ENCODE data around the gene QSOX2. TPM values are rescaled to one million over a fixed set of nuclear protein-coding genes. Genes with fewer than 3 reads are reported as not detected.

Gene QSOX2
- total RNA-seq, 1 experiment from 2014 or later, result 9.9 TPM

DNA sequence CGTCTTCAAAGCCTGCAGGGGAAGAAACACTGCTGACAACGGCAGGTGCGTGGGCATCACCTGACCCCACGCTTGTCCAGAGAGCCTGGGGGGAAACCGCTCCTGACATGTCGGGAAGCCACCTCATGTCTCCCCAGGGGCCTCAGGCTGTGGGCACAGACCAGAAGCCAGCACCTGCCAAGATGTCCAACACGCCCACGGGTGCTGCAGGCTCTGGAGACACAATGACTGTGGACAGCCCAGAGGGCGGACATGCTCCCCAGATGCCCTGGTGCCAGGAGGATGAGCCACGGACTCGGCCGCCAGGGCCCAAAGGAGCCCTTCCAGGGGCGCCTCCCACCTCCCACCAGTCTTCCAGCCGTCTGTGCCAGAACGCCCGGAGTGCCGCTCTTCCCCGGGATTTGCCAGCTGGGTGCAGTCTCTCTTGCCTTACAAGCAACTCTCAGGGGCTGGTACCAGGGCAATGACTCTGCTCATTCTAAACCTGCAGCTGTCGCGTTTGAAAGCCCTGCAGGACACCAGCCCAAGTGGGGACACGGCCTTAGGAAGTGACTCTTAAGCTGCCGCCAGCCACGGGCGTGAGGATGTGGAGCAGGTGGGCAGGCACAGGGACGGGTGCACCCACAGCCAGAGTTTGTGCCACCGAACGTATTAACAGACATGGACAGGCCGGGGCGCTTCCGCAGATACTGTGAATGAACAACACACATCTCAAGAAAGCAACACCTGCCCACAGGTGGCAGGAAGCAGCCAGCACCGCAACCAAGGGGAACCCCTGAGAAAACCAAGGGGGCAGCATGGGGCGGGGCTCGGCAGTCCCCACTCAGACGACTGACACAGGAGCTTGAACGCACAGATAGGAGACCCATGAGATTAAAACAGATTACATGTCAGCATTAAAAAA lies 33.9 kb downstream of the QSOX2 start:
- H3K27me3 ChIP-seq (ENCODE audit: low read length), result no peaks in the 10 kb centered on the region
- no peaks in the 10 kb centered on the region for H3K9me2 ChIP-seq (replicated peaks; ENCODE audit: low read length)
- POLR2A ChIA-PET (ENCODE audit: unreplicated experiment), result no interaction called here
- no TSS peak for BruUV-seq (replicated peaks)
- H3K4me2 ChIP-seq (ENCODE audit: low read length), result no peak overlapping the region
- H3K36me3 ChIP-seq (ENCODE audit: low read depth, low read length), result peaks cover 23% of the 10 kb centered on the region
- no peak overlapping the region for H3K27ac ChIP-seq (ENCODE audit: low read length)
- H3F3A ChIP-seq (ENCODE audit: low read length, unreplicated experiment), result no peaks in the 10 kb centered on the region
- H4K20me1 ChIP-seq (ENCODE audit: low read length), result no peaks in the 10 kb centered on the region
- DNase-seq (no peak), ATAC-seq (no peak)
- TF ChIP-seq EZH2phosphoT487 (IDR thresholded peaks at IDR 0.05; ENCODE audit: borderline replicate concordance, low read length), result no peak
- no peak for TF ChIP-seq EZH2 (IDR thresholded peaks at IDR 0.05; ENCODE audit: low read length, unreplicated experiment)
- no peak for TF ChIP-seq CTCF (conservative IDR thresholded peaks at IDR 0.05; ENCODE audit: low read depth, low read length)
- intact Hi-C loops (cut with micrococcal nuclease), result no loop called here
- H2AFZ ChIP-seq (ENCODE audit: low read length), result no peak overlapping the region
- H3K9ac ChIP-seq (ENCODE audit: low read length), result no peak overlapping the region
- no peaks in the 10 kb centered on the region for H3K9me3 ChIP-seq (ENCODE audit: low read length)
- H3K4me1 ChIP-seq (ENCODE audit: insufficient read depth, low read length), result no peaks in the 10 kb centered on the region
- CTCF ChIA-PET, result no interaction called here
- H3K4me3 ChIP-seq (ENCODE audit: low read length), result no peak overlapping the region
- H3K79me2 ChIP-seq (ENCODE audit: low read length), result no peaks in the 10 kb centered on the region

GRCh38 chr9:136211006-136211405 lies 34.6 kb downstream of the QSOX2 start:
- CTCF ChIA-PET, result interaction anchor here (0.7 kb wide), 1 partner anchor 50 kb away, joined by 3 read pairs; no protein-coding TSS in a partner anchor
- no peaks in the 10 kb centered on the region for H3K79me2 ChIP-seq (ENCODE audit: low read length)
- H3K27ac ChIP-seq (ENCODE audit: low read length), result no peak overlapping the region
- no peak overlapping the region for H3K4me2 ChIP-seq (ENCODE audit: low read length)
- no peaks in the 10 kb centered on the region for H4K20me1 ChIP-seq (ENCODE audit: low read length)
- DNase-seq (no peak), ATAC-seq (no peak)
- TF ChIP-seq EZH2 (IDR thresholded peaks at IDR 0.05; ENCODE audit: low read length, unreplicated experiment) (no peak), EZH2phosphoT487 (IDR thresholded peaks at IDR 0.05; ENCODE audit: borderline replicate concordance, low read length) (no peak), CTCF (conservative IDR thresholded peaks at IDR 0.05; ENCODE audit: low read depth, low read length) (no peak)
- H3K9me3 ChIP-seq (ENCODE audit: low read length), result no peaks in the 10 kb centered on the region
- H3K27me3 ChIP-seq (ENCODE audit: low read length), result no peaks in the 10 kb centered on the region
- H3K36me3 ChIP-seq (ENCODE audit: low read depth, low read length), result peaks cover 23% of the 10 kb centered on the region
- POLR2A ChIA-PET (ENCODE audit: unreplicated experiment), result no interaction called here
- H3K4me1 ChIP-seq (ENCODE audit: insufficient read depth, low read length), result no peaks in the 10 kb centered on the region
- intact Hi-C loops (cut with micrococcal nuclease), result no loop called here
- no peak overlapping the region for H2AFZ ChIP-seq (ENCODE audit: low read length)
- H3K9me2 ChIP-seq (replicated peaks; ENCODE audit: low read length), result no peaks in the 10 kb centered on the region
- no peak overlapping the region for H3K9ac ChIP-seq (ENCODE audit: low read length)
- no TSS peak for BruUV-seq (replicated peaks)
- H3F3A ChIP-seq (ENCODE audit: low read length, unreplicated experiment), result no peaks in the 10 kb centered on the region
- no peak overlapping the region for H3K4me3 ChIP-seq (ENCODE audit: low read length)

DNA sequence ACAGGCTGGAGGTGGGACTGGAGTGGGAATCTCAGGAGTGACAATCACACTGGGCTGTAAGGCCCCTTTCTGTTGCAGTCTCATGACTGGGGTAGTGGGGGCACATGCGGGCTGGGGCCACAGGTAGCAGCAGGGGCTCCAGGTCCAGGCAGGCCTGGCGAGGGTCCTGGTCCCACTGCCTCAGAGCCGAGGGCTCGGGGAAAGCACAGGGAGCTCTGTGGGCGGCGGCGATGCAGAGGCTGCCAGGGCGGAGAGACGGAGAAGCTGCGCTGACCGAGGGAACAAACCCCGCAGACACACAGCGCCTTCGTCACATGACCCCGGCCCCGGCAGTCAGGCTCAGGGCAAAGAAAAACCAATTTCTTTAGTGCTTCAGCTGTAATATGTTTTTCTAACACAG lies 35.3 kb downstream of the QSOX2 start:
- no peak overlapping the region for H3K4me2 ChIP-seq (ENCODE audit: low read length)
- H4K20me1 ChIP-seq (ENCODE audit: low read length), result no peaks in the 10 kb centered on the region
- H3K9me2 ChIP-seq (replicated peaks; ENCODE audit: low read length), result no peaks in the 10 kb centered on the region
- no peak overlapping the region for H3K4me3 ChIP-seq (ENCODE audit: low read length)
- no peak for DNase-seq
- no peaks in the 10 kb centered on the region for H3K4me1 ChIP-seq (ENCODE audit: insufficient read depth, low read length)
- H2AFZ ChIP-seq (ENCODE audit: low read length), result no peak overlapping the region
- no peaks in the 10 kb centered on the region for H3K79me2 ChIP-seq (ENCODE audit: low read length)
- POLR2A ChIA-PET (ENCODE audit: unreplicated experiment), result no interaction called here
- H3K9me3 ChIP-seq (ENCODE audit: low read length), result no peaks in the 10 kb centered on the region
- intact Hi-C loops (cut with micrococcal nuclease), result no loop called here
- no peak overlapping the region for H3K27ac ChIP-seq (ENCODE audit: low read length)
- peaks cover 18% of the 10 kb centered on the region for H3K36me3 ChIP-seq (ENCODE audit: low read depth, low read length)
- H3F3A ChIP-seq (ENCODE audit: low read length, unreplicated experiment), result no peaks in the 10 kb centered on the region
- CTCF ChIA-PET, result no interaction called here
- no peaks in the 10 kb centered on the region for H3K27me3 ChIP-seq (ENCODE audit: low read length)
- no peak overlapping the region for H3K9ac ChIP-seq (ENCODE audit: low read length)
- BruUV-seq (replicated peaks), result no TSS peak
- TF ChIP-seq EZH2 (IDR thresholded peaks at IDR 0.05; ENCODE audit: low read length, unreplicated experiment) (no peak), EZH2phosphoT487 (IDR thresholded peaks at IDR 0.05; ENCODE audit: borderline replicate concordance, low read length) (no peak), CTCF (conservative IDR thresholded peaks at IDR 0.05; ENCODE audit: low read depth, low read length) (no peak)
- ATAC-seq, result no peak

Measured in PC-3 (cell line).